ENCODE measurements around the gene GYS2.

The GYS2 gene

DNA sequence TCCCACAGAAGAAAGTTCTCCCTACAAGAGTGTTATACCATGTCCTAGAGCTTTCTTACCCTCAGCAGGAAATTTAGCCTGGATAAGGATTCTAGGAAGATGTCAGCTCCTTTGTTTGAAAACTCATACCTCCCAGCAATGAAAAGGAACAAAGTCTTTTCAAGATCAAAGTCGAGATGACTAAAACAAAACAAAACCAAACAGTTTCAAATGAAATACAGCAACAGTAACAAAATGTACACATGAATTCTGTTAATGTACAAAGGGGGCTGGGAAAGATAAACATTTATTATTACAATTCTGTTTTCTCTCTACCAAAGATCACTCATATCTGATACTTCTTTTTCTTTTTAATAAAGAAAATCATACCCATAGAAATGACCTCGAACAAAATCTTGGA lies 41.8 kb downstream of the GYS2 start:
- in situ Hi-C loops (cut with MboI; ENCODE audit: low sequenced_read_pairs, unreplicated experiment), result no loop called here
- DNase-seq (ENCODE audit: low spot score), result no peak
- TF ChIP-seq, protein P1, sequence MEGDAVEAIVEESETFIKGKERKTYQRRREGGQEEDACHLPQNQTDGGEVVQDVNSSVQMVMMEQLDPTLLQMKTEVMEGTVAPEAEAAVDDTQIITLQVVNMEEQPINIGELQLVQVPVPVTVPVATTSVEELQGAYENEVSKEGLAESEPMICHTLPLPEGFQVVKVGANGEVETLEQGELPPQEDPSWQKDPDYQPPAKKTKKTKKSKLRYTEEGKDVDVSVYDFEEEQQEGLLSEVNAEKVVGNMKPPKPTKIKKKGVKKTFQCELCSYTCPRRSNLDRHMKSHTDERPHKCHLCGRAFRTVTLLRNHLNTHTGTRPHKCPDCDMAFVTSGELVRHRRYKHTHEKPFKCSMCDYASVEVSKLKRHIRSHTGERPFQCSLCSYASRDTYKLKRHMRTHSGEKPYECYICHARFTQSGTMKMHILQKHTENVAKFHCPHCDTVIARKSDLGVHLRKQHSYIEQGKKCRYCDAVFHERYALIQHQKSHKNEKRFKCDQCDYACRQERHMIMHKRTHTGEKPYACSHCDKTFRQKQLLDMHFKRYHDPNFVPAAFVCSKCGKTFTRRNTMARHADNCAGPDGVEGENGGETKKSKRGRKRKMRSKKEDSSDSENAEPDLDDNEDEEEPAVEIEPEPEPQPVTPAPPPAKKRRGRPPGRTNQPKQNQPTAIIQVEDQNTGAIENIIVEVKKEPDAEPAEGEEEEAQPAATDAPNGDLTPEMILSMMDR (IDR thresholded peaks at IDR 0.05; ENCODE audit: borderline replicate concordance, control extremely low read depth, extremely low read depth, insufficient read depth, missing control alignments), result no peak

DNA sequence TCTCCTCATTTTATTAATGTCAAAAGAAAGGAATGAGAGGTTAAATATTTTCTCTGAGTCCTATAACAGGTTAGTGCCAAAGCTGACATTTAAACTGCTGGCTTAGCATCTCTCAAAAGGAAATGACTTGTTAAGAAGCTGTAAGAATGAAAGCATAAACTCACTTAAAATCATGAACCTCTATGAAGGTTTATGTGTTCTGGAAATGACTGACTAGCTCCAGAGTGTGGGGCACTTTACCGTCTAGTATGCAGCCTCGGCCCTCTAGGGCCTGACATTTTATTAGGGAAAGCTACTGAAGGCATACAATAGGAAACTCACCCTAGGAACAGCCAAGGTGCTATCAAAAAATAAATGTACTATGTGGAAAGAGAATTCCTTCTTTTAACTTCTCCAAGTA lies 43.5 kb downstream of the GYS2 start:
- TF ChIP-seq, protein P1 (IDR thresholded peaks at IDR 0.05; ENCODE audit: borderline replicate concordance, control extremely low read depth, extremely low read depth, insufficient read depth, missing control alignments), result no peak
- DNase-seq (ENCODE audit: low spot score), result no peak
- in situ Hi-C loops (cut with MboI; ENCODE audit: low sequenced_read_pairs, unreplicated experiment), result no loop called here

DNA sequence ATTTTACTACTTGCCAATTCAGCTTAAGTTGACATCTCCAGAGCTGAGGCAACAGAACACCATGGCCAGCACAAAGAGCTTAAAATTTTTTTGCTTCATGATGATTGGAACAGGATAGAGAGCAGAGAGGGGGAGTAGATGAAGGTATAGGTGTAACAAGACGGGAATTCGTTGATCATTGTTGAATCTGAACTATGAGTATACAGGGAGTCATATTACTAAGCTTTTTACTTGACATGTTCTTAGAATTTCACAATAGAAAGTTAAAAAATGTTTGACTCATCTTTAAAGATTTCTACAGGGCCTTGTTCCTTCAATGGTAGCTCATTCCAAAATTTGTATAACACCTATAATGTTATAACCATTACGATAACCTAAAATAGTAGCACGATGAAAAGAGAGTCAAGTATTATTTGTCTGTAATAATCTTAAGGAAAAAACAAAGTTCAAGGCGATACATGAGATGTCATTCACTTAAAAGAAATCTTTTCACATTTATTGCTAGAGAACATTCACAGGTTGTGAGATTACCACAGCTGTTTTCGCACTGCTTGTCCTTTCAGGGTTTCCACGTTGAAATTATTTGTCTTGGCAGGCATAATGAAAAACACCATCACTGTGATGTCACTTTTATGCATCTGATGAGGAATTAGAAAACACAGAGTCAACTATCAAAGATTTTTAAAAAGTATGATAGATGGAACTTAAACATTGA lies 44.6 kb downstream of the GYS2 start:
- TF ChIP-seq, protein P1 (IDR thresholded peaks at IDR 0.05; ENCODE audit: borderline replicate concordance, control extremely low read depth, extremely low read depth, insufficient read depth, missing control alignments), result no peak
- in situ Hi-C loops (cut with MboI; ENCODE audit: low sequenced_read_pairs, unreplicated experiment), result no loop called here
- no peak for DNase-seq (ENCODE audit: low spot score)

DNA sequence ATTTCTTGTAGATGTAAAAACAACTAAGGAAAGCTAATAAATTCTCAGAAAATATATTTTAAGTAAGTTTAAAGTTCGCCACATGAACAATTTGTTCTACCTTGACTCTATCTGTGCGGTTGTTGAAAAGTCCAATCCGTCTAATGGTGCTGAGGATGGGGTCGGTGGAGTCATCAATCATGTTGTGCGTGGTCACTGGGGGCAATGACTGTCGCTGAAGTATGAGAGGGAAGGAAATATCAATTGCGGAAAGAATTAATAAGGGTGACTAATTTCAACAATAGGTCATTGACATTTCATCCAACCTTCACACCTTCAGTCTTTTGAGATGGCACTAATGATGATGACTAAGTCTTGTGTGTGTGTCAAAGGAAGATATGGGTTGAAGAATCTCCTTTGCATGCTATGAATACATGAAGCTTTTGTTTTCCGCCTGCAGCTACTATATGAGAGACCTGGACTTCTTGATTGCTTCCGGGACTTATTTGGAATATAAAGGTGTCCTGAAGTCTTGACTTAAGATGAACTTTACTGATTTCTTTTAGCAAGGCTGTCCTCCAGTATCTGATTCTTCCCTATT lies 46.5 kb downstream of the GYS2 start:
- in situ Hi-C loops (cut with MboI; ENCODE audit: low sequenced_read_pairs, unreplicated experiment), result no loop called here
- no peak for DNase-seq (ENCODE audit: low spot score)
- TF ChIP-seq, protein P1 (IDR thresholded peaks at IDR 0.05; ENCODE audit: borderline replicate concordance, control extremely low read depth, extremely low read depth, insufficient read depth, missing control alignments), result no peak

DNA sequence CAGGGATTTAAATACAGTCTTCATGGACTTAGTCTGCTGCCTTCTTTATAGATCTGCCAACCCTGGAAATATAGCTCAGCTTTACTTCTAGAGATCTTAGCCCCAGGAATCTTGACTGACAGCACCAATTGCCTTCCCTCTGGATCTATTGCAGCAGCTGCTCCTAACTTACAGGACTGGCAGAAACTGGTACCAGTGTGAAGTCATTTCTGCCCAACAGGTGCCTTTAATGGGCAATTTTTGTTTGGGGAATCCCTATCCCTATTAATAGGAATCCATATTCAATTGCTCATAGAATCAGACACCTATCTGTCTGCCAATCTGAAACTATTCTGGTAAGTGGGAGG lies 51.3 kb downstream of the GYS2 start:
- in situ Hi-C loops (cut with MboI; ENCODE audit: low sequenced_read_pairs, unreplicated experiment), result no loop called here
- TF ChIP-seq, protein P1 (IDR thresholded peaks at IDR 0.05; ENCODE audit: borderline replicate concordance, control extremely low read depth, extremely low read depth, insufficient read depth, missing control alignments), result no peak
- DNase-seq (ENCODE audit: low spot score), result no peak

DNA sequence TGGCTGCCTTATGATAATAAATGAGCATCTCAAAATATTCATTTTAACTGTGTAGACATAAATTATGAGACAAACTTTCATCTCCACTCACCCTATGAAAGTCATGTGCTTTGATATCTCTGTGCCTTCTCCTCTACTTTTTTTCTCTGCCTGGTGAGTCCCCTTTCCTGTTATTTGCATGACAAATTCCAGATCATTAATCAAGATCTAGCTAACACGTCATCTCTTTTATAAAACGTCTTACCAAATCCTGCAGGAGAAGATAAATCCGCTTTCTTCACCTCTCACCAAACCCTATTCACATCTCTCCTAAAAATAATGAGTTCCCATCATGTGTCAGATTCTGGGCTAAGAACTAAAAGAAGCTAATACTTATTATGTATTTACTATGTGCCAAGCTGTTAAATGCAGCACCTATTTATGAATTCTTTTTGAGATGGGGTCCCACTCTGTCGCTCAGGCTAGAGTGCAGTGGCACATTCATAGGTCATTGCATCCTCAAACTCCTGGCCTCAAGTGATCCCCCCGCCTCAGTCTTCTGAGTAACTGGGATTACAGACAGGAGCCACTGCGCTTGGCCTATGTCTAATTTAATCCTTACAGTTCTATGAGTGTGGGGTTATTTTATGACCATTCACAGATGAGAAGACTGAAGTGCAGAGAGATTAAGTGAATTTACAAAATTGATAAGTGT lies 51.9 kb downstream of the GYS2 start:
- no peak for DNase-seq (ENCODE audit: low spot score)
- in situ Hi-C loops (cut with MboI; ENCODE audit: low sequenced_read_pairs, unreplicated experiment), result no loop called here
- TF ChIP-seq, protein P1 (IDR thresholded peaks at IDR 0.05; ENCODE audit: borderline replicate concordance, control extremely low read depth, extremely low read depth, insufficient read depth, missing control alignments), result no peak

All from GM13976 (cell line).